ENCODE results near the gene GTF2H3.
A peak's percentile ranks its signal among the peaks of the same experiment; 100 is the strongest.

Gene GTF2H3

GRCh38 chr12:123645878-123646277 lies 12.2 kb downstream of the GTF2H3 start:
- DNase-seq, result no peak

- DNase-seq, result no peak
Observed at GRCh38 chr12:123648401-123648800, 14.8 kb downstream of the GTF2H3 start.

GRCh38 chr12:123654129-123654701 lies 20.6 kb downstream of the GTF2H3 start:
- no peak for DNase-seq

- no peak for DNase-seq
Observed at GRCh38 chr12:123655420-123655819, 21.8 kb downstream of the GTF2H3 start.

DNA sequence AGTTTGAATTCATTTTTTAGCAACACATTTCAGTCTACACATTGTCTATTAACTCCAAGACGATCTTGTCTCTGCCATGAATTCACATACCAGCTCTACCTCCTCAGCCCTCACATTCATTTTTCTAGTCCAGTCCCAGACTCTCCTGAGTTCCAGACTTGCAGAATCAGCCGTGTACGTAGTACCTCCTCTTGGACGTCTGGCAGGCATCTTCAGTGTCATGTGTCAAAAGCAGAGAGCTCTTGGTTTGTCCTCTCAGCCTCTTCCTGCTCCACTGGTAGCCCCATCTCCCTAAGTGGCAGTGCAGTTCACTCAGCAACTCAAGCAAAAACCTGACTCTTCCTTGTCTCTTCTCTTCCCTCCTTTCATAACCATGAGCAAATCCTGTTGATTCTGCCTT lies 22.8 kb downstream of the GTF2H3 start:
- DNase-seq, result no peak

DNA sequence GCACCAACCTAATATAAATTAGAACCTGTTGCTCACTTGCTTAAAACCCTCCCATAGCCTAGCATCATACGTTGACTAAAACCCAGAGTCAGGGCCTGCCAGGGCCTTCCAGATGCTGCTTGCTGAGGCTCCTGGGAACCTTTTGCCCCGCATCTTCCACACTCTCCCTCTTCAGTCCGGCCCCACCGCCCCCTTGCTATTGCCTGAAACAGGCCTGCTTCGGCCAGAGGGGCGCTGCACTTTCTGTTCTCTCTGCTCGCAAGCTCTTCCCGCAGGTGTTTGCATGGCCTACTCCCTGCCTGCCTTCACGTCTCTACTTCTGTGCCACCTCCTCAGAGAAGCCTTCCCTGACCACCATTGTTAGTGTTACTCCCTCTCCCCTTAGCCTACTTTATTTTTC lies 23.6 kb downstream of the GTF2H3 start:
- DNase-seq, result no peak

DNA sequence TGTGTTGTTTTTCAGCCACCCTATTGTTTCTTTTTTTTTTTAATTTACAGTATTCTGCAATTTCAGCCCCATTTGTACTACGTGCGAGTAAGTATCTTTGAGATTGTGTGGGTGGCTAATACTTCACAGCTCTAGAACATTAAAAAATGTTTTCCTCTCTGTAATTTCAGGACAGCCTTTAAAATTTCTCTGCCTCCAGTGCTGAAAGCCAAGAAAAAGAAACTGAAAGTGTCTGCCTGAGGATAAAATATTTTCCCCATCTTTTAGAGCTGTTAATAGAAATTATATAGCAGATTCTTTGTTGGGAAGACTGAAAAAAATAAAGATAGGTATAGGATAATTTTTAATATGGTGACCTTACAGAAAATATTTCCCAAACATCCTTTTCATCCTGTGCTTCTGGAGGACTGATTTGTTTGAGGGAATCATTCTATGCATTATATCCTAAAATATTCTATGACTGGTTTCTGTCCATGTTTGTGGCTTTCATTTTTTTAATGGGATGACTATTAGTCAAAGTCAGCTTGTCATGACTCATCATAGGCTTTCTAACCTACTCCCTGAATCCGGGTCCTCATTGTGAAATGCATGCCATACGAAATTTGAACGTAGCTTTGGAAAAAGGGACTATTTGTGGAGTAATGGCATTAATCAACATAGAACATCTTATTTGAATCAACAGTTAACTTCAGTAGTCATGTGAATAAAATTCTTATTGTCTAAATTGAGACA lies 26.5 kb downstream of the GTF2H3 start:
- no peak for DNase-seq

DNA sequence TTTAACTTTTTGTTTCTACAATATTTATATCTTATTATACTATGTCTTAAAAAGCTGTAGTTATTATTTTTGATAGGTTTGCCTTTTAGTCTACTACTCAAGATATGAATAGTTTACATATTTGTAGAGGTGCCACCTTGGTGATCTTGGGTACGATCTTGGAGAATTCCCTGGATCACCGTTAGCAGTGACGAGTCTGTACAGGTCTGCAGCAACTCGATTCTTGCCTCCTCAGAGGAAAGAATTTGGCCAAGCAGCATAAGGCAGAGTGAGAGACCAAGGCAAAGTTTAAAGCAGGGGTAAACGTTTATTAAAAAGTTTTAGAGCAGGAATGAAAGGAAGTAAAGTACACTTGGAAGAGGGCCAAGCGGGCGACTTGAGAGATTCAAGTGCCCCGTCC lies 34.1 kb downstream of the GTF2H3 start:
- DNase-seq, result no peak

DNA sequence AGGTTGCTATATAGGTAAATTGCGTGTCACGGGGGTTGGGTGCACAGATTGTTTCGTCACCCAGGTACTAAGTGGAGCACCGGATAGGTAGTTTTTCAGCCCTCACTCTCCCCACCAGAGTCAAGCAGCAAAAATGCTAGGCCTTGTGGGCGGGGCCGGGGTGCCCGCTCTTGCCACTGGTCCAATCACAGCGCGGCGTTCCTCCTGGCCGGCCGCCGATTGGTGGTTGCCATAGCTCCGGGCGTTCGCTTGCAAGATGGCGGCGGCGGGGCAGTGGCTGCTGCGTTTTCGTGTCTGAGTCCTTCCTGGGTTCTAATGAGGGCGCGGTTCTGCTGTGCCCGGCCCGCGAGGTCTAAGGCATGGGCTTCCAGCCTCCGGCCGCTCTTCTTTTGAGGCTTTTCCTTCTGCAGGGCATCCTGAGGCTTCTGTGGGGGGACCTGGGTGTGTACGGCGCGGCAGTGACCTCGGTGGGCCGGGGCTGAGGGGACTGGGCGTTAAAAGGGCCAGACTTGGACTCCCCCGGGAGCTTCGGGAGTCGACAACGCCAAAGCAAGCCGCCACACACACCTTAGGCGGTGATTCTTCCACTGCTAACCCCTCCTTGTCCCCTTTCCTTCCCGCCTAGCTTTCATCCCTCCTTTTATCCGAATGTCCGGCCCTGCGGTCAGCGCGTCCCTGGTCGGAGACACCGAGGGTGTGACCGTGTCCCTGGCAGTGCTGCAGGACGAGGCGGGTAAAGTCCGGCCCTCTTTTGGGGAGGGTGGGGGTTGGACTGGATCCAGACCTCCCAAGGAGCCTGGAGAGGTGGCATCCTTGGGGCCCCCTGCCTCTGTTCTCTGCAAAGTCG lies 37.5 kb downstream of the GTF2H3 start, which contains the start of gene TCTN2:
TCTN2 (plus strand) TSS at position 232 of the 847 bp plus-strand sequence; CDS start at position 360, 128 bp downstream.
- DNase-seq, result peak; percentile 95

GRCh38 chr12:123671876-123672275 lies 38.2 kb downstream of the GTF2H3 start:
- no peak for DNase-seq

DNA sequence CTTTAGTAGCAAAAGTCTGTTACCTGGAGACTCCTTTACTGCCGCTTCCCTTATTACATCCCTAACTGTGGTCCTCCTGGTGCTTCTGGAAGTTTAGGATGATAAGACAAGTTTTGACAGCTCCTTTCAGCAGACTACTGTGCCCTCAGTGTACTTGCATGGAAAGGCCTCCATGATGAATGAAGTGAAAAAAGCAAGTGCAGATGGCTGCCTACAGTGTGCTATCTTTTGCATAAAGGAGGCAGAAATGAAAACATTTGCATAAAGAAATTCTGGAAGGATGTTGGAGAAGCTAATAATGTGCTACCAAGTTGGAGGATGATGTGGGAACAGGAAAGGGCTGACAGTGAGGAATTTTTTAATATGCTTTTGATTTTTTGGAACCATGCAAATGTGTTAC lies 41.8 kb downstream of the GTF2H3 start:
- no peak for DNase-seq

DNA sequence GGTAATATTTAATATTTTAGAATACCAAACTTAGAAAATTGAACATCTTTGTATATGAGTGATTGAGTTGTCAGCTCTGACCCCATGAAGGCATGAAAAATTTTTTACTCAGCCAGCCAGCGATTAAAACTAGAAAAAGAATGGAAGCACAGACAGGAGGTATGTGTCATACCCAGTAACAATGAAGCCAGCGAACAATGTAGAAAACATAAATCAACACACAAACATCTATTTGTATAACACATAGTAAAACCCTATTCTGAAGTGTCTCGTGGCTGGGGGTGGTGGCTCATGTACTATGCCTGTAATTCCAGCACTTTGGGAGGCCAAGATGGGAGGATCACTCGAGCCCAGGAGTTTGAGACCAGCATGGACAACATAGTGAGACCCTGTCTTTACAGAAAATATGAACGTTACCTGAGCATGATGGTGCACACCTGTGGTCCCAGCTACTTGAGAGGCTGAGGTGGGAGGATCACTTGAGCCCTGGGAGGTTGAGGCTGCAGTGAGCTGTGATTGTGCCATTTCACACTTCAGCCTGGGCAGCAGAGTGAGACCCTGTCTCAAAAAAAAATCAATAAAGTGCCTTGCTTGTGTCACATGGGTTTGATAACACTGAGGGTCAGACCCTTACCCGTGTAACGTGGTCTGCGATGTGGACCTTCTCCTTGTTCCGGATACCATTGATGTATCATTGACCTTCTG lies 43.1 kb downstream of the GTF2H3 start:
- DNase-seq, result no peak

DNA sequence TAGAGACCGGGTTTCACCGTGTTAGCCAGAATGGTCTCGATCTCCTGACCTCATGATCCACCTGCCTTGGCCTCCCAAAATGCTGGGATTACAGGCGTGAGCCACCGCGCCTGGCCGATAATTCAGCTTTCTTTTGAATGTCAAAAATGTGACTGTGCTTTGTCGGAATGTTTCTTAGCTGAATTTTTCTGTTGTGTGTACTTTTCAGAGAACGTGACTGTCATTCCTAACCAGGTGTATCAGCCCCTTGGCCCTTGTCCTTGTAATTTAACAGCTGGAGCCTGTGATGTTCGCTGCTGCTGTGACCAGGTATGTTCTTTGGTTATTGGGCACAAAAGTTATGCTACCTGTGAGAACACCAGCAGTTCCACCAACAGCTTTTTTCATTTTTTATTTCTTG lies 45.4 kb downstream of the GTF2H3 start:
- no peak for DNase-seq

DNA sequence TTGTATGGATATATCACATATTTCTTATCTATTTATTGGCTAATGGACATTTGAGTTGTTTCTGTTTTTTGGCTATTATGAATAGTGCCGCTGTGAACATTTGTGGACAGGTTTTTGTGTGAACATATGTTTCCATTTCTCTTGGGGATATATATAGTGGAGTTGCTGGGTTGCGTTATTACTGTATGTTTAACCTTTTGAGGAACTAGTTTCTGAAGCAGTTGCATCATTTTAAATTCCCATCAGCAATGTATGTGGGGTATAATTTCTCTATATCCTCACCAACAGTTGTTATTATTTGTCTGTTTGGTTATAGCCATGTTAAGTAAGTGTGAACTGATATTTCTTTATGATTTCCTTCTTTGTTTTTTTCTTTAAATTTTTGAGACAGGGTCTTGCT lies 48.0 kb downstream of the GTF2H3 start:
- DNase-seq, result no peak

DNA sequence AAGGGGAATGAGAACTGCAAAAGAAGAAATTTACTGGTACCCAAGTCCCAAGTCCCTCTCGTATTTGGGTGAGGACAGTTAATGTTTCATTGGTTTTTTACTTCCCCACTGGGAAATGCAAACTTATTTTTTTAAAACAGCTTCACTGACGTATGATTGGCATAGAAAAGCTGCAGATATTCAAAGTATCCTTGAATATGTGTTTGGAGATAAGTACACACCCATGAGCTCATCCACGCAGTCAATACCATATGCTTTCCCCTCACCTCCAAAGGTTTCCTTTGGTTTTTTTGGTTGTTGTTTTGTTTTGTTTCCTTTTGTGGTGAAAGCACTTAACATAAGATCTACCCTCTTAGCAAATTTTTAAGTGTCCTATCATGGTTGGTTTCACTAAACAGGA lies 50.3 kb downstream of the GTF2H3 start:
- no peak for DNase-seq

GRCh38 chr12:123686636-123687190 lies 53.1 kb downstream of the GTF2H3 start:
- DNase-seq, result no peak

DNA sequence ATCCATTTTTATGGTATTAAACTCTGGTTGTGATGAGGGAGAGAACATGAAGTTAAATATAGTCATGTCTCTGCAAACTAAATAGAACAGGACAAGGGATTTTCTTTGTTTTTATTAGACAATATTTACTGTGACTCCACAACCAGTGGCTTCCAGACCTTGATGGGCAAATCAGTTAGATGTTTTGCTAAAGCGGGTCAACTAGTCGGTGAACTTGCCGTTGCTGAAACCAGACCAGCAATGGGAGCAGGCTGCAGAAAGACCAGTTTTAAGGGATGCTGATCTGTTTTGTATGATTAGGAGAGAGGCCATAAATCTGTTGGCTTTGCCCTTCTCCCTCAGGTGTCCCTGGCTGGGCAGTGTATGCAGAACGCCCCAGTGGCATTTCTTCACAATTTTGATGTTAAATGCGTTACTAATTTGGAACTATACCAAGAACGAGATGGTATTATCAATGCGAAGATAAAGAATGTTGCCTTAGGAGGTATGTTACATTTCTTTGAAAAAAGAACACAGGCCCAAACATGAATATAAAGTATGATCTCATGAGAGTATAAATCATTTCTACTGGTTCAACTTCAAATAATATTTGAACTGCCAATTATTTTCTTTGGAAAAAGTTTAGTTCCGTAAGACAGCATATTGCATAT lies 56.7 kb downstream of the GTF2H3 start:
- no peak for DNase-seq

DNA sequence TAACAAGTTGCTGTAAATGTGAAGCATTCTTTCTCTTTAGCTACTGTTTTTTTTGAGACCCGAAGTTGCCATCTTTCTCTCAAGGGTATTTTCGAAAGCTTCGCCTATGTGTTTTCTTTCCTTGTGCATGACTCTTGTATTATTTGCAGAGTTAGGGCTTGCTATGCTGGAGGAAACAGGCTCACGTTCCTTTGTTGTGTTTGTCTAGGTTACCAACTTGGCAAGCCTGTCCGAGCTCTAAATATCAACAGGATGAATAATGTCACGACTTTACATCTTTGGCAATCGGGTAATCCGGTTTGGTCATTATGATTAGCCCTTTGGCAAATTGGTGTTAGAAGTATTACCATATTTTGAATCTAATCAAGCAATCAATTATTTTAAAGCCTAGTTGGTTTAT lies 62.6 kb downstream of the GTF2H3 start:
- peak; percentile 2 for DNase-seq

DNA sequence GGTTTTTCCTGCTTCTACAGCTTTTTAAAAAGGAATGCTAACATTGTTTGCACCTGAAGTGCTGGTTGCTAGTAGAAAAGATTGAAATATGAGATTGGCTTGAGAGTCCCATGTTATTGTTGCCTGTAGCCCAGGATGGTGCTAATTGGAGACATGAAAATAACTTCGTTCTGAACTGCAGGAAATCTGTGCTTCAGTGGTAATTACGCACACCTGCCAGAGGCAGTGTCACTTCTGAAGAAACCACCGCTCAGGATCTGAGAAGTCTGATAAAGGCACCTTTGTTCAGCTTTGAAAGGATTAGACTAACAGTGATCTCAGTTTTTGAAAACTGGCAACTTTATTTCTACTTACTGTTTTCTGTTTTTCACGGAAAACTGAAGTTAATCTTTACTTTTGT lies 63.0 kb downstream of the GTF2H3 start:
- DNase-seq, result peak; percentile 3

GRCh38 chr12:123705935-123706334 lies 72.3 kb downstream of the GTF2H3 start:
- DNase-seq, result no peak

DNA sequence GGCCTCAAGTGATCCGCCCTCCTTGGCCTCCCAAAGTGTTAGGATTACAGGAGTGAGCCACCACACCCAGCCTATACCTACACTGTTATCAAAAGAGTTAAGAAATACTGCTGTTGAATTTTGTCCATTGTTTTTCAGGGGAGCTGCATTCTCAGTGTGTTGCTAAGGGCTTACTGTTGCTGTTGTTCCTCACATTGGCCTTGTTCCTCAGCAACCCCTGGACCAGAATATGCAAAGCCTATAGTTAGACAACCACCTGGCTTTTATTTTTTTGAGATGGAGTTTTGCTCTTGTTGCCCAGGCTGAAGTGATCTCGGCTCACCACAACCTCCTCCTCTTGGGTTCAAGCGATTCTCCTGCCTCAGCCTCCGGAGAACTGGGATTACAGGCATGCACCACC lies 73.8 kb downstream of the GTF2H3 start:
- no peak for DNase-seq
